K562 (cell line): ENCODE measurements around the gene GALNT13. TPM values are rescaled to one million over a fixed set of nuclear protein-coding genes. Genes with fewer than 3 reads are reported as not detected.

ENCODE experiments used
- ATAC-seq: fragments of 200-7000 bp; cut with Tn5 transposase; 3 replicates; pipeline ENCODE4 v1.9.1; 2020; ENCODE audit warnings: moderate library complexity
- BruUV-seq: library from RNA; stranded (reverse); fragments of 400-500 nt; replicated peaks from 2 replicates; lab custom pipeline; 2021; lab: Mats Ljungman, UMichigan
- CTCF ChIA-PET: fragments of 300-600 bp; formaldehyde crosslinking; extraction: SDS; loops from one replicate; lab custom pipeline; 2021; ENCODE audit warnings: low intra/inter-chr PET ratio; lab: Yijun Ruan, JAX
- POLR2A ChIA-PET: fragments of 300-600, 350-650 bp; sonication (Branson Sonifier 250); formaldehyde crosslinking; extraction: SDS; loops from one replicate; lab custom pipeline; 2021; ENCODE audit warnings: antibody characterized with exemption, inconsistent platforms; lab: Yijun Ruan, JAX
- DNase-seq, 4 experiments: peaks; one replicate each; pipeline versions ENCODE4 v3.0.0 to v3.0.0-alpha.2; 2011 to 2018; ENCODE audit warnings: low spot score in 3 of 4, mixed read lengths in 3 of 4; ENCODE audit errors: extremely low read depth in 1 of 4
- FAIRE-seq: peaks from 2 replicates; lab custom pipeline; 2011; peaks lifted over from hg19 to GRCh38; lab: Jason Lieb, UNC
- H2AFZ ChIP-seq: 2 replicates; pipeline ENCODE4 v1.6.0; 2011; ENCODE audit warnings: low read depth, low read length, control low read depth, inconsistent platforms
- H3K27ac ChIP-seq: fragments of 200-600 bp; 3 replicates; pipeline ENCODE4 v1.8.0; 2011; ENCODE audit warnings: low read depth, mild to moderate bottlenecking, control low read depth, inconsistent platforms, low read length, moderate library complexity, mixed read lengths; ENCODE audit errors: extremely low read depth
- H3K27me3 ChIP-seq, 2 experiments: fragments of 300-600 bp in 1 of 2; 2 replicates in 1 of 2; 3 replicates in 1 of 2; pipeline versions ENCODE4 v1.6.0 to v1.8.0; 2011; ENCODE audit warnings: inconsistent platforms in 2 of 2, low read length in 2 of 2, mild to moderate bottlenecking in 1 of 2, mixed read lengths in 1 of 2, moderate library complexity in 1 of 2; ENCODE audit not compliant: control insufficient read depth in 2 of 2, insufficient read depth in 2 of 2
- H3K36me3 ChIP-seq: fragments of 300-600 bp; 3 replicates; pipeline ENCODE4 v1.8.0; 2011; ENCODE audit warnings: mild to moderate bottlenecking, low read length, inconsistent platforms; ENCODE audit not compliant: control insufficient read depth, insufficient read depth
- H3K4me1 ChIP-seq, 2 experiments: fragments of 200-600 bp in 1 of 2; replicated peaks in 1 of 2; 2 replicates in 1 of 2; 3 replicates in 1 of 2; pipeline versions ENCODE4 v1.5.1 to v1.8.0; 2011; ENCODE audit warnings: inconsistent platforms in 2 of 2, low read length in 2 of 2, mild to moderate bottlenecking in 1 of 2, mixed read lengths in 1 of 2, moderate library complexity in 1 of 2; ENCODE audit not compliant: control insufficient read depth in 2 of 2, insufficient read depth in 2 of 2
- H3K4me2 ChIP-seq: 2 replicates; pipeline ENCODE4 v1.6.1; 2011; ENCODE audit warnings: low read length, control low read depth, inconsistent platforms, mixed read lengths; ENCODE audit not compliant: insufficient read depth
- H3K4me3 ChIP-seq: fragments of 200-600 bp; sonication (generic), shearing (Covaris generic); 2 replicates; pipeline ENCODE4 v1.5.1; 2016; ENCODE audit warnings: control low read depth, inconsistent platforms
- H3K79me2 ChIP-seq: fragments of 200-600 bp; 3 replicates; pipeline ENCODE4 v1.8.0; 2011; ENCODE audit warnings: low read length, inconsistent platforms; ENCODE audit not compliant: control insufficient read depth, insufficient read depth
- H3K9ac ChIP-seq, 2 experiments: 2 replicates each; pipeline versions ENCODE4 v1.6.0 to v1.6.1; 2011; ENCODE audit warnings: low read depth in 2 of 2, low read length in 2 of 2, control low read depth in 1 of 2, inconsistent platforms in 1 of 2, mild to moderate bottlenecking in 1 of 2, mixed read lengths in 1 of 2; ENCODE audit not compliant: insufficient read depth in 1 of 2
- H3K9me1 ChIP-seq: one replicate; pipeline ENCODE4 v1.6.0; 2011; ENCODE audit warnings: inconsistent platforms, mild to moderate bottlenecking, low read length, moderate library complexity; ENCODE audit not compliant: control insufficient read depth, insufficient read depth
- H3K9me3 ChIP-seq: replicated peaks from 2 replicates; pipeline ENCODE4 v1.5.1; 2011; ENCODE audit warnings: low read depth, low read length, inconsistent platforms; ENCODE audit not compliant: control insufficient read depth, insufficient read depth
- H4K20me1 ChIP-seq: replicated peaks from 2 replicates; pipeline ENCODE4 v1.6.1; 2011; ENCODE audit warnings: low read length, inconsistent platforms, mixed read lengths; ENCODE audit not compliant: control insufficient read depth, insufficient read depth
- CREB3 ChIP-seq: fragments of 450-650 bp; conservative IDR thresholded peaks from 2 replicates; pipeline ENCODE4 v1.6.1; 2016; ENCODE audit warnings: missing genetic modification characterization, low read depth, mild to moderate bottlenecking, missing compliant biosample characterization, moderate library complexity
- ELF4 ChIP-seq: fragments of 450-650 bp; formaldehyde crosslinking; IDR thresholded peaks from 2 replicates; pipeline ENCODE4 v1.4.0; 2022; ENCODE audit warnings: missing genetic modification characterization
- FOXK2 ChIP-seq, 2 experiments: fragments of 450-650 bp; IDR thresholded peaks in 1 of 2; conservative IDR thresholded peaks in 1 of 2; 2 replicates each; pipeline ENCODE4 v1.6.1; 2016; ENCODE audit warnings: low read depth in 2 of 2, mild to moderate bottlenecking in 1 of 2
- FOXM1 ChIP-seq, 2 experiments: fragments of 450-650 bp in 1 of 2; sonication (generic) in 1 of 2; formaldehyde crosslinking in 1 of 2; IDR thresholded peaks; 2 replicates each; pipeline versions ENCODE4 v1.6.1 to v1.9.0; 2017 to 2022; ENCODE audit warnings: low read depth in 2 of 2, mild to moderate bottlenecking in 2 of 2, missing genetic modification reagents in 1 of 2, moderate library complexity in 1 of 2
- HDAC3 ChIP-seq: fragments of 450-650 bp; IDR thresholded peaks from 2 replicates; pipeline ENCODE4 v1.6.1; 2018; ENCODE audit warnings: borderline replicate concordance, mild to moderate bottlenecking, moderate library complexity; ENCODE audit not compliant: partially characterized antibody
- JUN ChIP-seq, 2 experiments: sonication (generic) in 1 of 2; formaldehyde crosslinking in 1 of 2; IDR thresholded peaks; 2 replicates each; pipeline versions ENCODE4 v1.6.1 to v1.8.0; 2012 to 2022; ENCODE audit warnings: borderline replicate concordance in 2 of 2, mild to moderate bottlenecking in 2 of 2, improper control_type of control experiment in 1 of 2, low read depth in 1 of 2, low read length in 1 of 2, missing genetic modification reagents in 1 of 2
- MIER1 ChIP-seq: fragments of 450-650 bp; IDR thresholded peaks from 2 replicates; pipeline ENCODE4 v1.6.1; 2016; ENCODE audit warnings: antibody characterized with exemption, mild to moderate bottlenecking, low read depth
- NR3C1 ChIP-seq: sonication (generic); formaldehyde crosslinking; IDR thresholded peaks from 2 replicates; pipeline ENCODE4 v1.8.1; 2022; ENCODE audit warnings: missing genetic modification reagents
- SIN3B ChIP-seq: fragments of 450-650 bp; IDR thresholded peaks from 2 replicates; pipeline ENCODE4 v1.6.1; 2017; ENCODE audit warnings: low read depth, mild to moderate bottlenecking, moderate library complexity
- SMARCC2 ChIP-seq: fragments of 450-650 bp; IDR thresholded peaks from 2 replicates; pipeline ENCODE4 v1.6.1; 2017; ENCODE audit warnings: antibody characterized with exemption, moderate library complexity, mild to moderate bottlenecking, low read depth
- ZKSCAN8 ChIP-seq: fragments of 200-800 bp; sonication (Bioruptor generic); IDR thresholded peaks from 2 replicates; pipeline ENCODE4 v1.6.1; 2016; ENCODE audit warnings: missing genetic modification characterization, missing compliant biosample characterization
- ZNF609 ChIP-seq: sonication (generic); formaldehyde crosslinking; IDR thresholded peaks from 2 replicates; pipeline ENCODE4 v1.8.1; 2023; ENCODE audit warnings: missing genetic modification reagents, mild to moderate bottlenecking, borderline replicate concordance
- WGBS: fragments of 100-300 bp; shearing (Covaris generic); methylation state at CpG from one replicate; pipeline ENCODE4 v1.1.6; 2016; ENCODE audit warnings: low coverage, mixed read lengths; ENCODE audit not compliant: insufficient coverage; ENCODE audit errors: missing lambda C conversion rate; 5-methylcytosine and 5-hydroxymethylcytosine counted together
- in situ Hi-C: fragments of 300-500 bp; cut with MboI; formaldehyde crosslinking; loops from 4 replicates; pipeline ENCODE4 v1.15.0; 2018; ENCODE audit warnings: inconsistent platforms, mixed read lengths
- intact Hi-C: fragments of 100-400 bp; cut with micrococcal nuclease; formaldehyde crosslinking; loops from 2 replicates; pipeline ENCODE4 v1.14.2; 2022
- polyA plus RNA-seq, 8 experiments: library from polyadenylated mRNA; depleted of rRNA in 4 of 8; stranded (reverse) in 5 of 8; unstranded in 3 of 8; fragments of >200 nt; fragmentation: Nextera tagmentation in 2 of 8; fragmentation: Illumina TruSeq in 1 of 8; extraction: Ambion mirVana in 2 of 8; extraction: Trizol in 1 of 8; gene quantifications; 2 replicates each; pipeline versions ENCODE4 v1.2.1 to v1.2.3, GENCODE V29; 2011 to 2014; ENCODE audit warnings: inconsistent platforms in 1 of 8, missing spikeins in 1 of 8
- total RNA-seq, 7 experiments: library from RNA; depleted of rRNA in 6 of 7; stranded (reverse); fragments of >200 nt in 6 of 7; fragmentation: Illumina TruSeq in 2 of 7; extraction: Trizol in 2 of 7; gene quantifications; 2 replicates each; pipeline versions ENCODE4 v1.2.1 to v1.2.3, GENCODE V29; 2011 to 2021; ENCODE audit warnings: low replicate concordance in 1 of 7

The GALNT13 gene
- total and polyA plus RNA-seq, 9 of the 15 experiments (the other 6 are each of a cell fraction or from before 2014, with no cell fraction given), result not detected

- no peak overlapping the region for H3K9ac ChIP-seq
- no peak overlapping the region for H3K27ac ChIP-seq
- H3K79me2 ChIP-seq, result no peaks in the 10 kb centered on the region
- no peak overlapping the region for H2AFZ ChIP-seq
- CTCF ChIA-PET, result no interaction called here
- no peaks in the 10 kb centered on the region for H3K27me3 ChIP-seq
- no peaks in the 10 kb centered on the region for H3K9me1 ChIP-seq
- POLR2A ChIA-PET, result no interaction called here
- in situ Hi-C loops (no loop called here), intact Hi-C loops (no loop called here)
- H4K20me1 ChIP-seq, result no peaks in the 10 kb centered on the region
- WGBS, result 0% methylated on average over 2 of the region's 2 CpGs
- no peak for DNase-seq
- H3K4me2 ChIP-seq, result no peak overlapping the region
- H3K9me3 ChIP-seq, result no peaks in the 10 kb centered on the region
- H3K4me1 ChIP-seq, result no peaks in the 10 kb centered on the region
- no peak for ATAC-seq
- H3K4me3 ChIP-seq, result no peak overlapping the region
- FAIRE-seq, result no peak
- H3K36me3 ChIP-seq, result no peaks in the 10 kb centered on the region
- no TSS peak for BruUV-seq
- TF ChIP-seq JUN (IDR thresholded peaks at IDR 0.05; ENCODE audit: borderline replicate concordance, low read depth, low read length), result no peak
- TF ChIP-seq JUN (CRISPR knock-in tag; IDR thresholded peaks at IDR 0.05; ENCODE audit: borderline replicate concordance), result no peak
- TF ChIP-seq ELF4, result no peak
- TF ChIP-seq HDAC3, result no peak
- no peak for TF ChIP-seq ZNF609
- no peak for TF ChIP-seq FOXK2 (conservative IDR thresholded peaks at IDR 0.05 in 1 of 2, IDR thresholded peaks at IDR 0.05 in 1 of 2; ENCODE audit: low read depth in 2 of 2)
- TF ChIP-seq SMARCC2, result no peak
- no peak for TF ChIP-seq MIER1
- no peak for TF ChIP-seq FOXM1 (IDR thresholded peaks at IDR 0.05; ENCODE audit: low read depth)
- TF ChIP-seq FOXM1 (CRISPR knock-in tag; IDR thresholded peaks at IDR 0.05; ENCODE audit: low read depth), result no peak
- TF ChIP-seq SIN3B, result no peak
- TF ChIP-seq NR3C1, result no peak
- no peak for TF ChIP-seq ZKSCAN8
- TF ChIP-seq CREB3 (tag), result no peak
These were observed 4.2 kb downstream of the GALNT13 start for GRCh38 chr2:153875801-153876466.
